Activated CD8-positive, alpha-beta memory T cell treated with anti-CD3 and anti-CD28 coated beads, Interleukin-2, amount 50 U/mL, for 4 hours (primary cell): ENCODE results near the gene DVL3.

Experiments used
- DNase-seq: peaks from one replicate; pipeline ENCODE4 v3.0.0-alpha.2; 2020

Gene DVL3

DNA sequence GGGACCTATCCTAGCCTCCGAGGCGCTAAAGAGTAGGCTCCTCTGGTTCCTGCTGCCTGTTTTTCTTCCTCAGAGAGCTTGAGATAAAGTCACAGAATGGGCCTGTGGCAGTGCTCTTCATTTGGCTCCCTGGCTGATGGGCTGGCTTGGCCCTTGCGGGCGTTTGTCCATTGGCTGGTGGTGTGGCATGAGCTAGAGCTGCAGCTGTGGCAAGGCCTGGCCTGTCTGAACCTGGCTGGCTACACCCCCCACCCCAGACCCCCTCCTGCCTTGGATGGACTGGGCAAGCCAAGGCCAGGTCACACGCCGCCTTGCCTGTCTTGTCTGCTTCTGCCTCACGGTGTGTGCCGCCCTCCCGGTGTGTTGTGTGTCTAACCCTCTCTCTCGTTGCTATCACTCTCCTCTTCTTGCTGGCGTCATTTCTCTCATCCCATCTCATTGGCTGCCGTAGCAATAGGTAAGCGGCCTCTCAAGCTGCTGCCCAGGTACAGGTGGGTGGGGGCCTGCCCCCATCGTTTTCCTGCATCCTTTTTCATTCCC is 22.7 kb downstream of the DVL3 start:
- DNase-seq: no peak

DNA sequence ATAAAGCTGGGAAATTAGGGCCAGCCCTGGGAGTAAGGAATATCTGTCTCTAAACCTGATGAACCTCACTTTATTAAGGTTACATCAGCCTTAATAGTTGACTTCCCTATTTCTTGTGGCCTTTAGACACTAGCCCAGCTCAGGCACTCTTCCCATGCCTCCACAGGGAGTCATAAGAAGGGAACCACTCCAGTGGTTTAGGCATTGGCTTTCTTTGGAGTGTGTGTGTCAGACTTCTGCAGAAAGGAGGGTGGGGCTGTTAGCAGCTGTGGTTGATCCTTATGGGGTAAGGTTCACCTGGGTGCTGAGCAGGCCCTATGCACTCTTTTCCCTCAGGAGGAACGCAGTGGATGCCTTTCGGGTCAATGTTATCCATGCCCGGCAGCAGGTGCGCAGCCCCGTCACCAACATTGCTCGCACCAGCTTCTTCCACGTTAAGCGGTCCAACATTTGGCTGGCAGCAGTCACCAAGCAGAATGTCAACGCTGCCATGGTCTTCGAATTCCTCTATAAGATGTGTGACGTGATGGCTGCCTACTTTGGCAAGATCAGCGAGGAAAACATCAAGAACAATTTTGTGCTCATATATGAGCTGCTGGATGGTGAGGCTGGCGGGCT is 23.5 kb downstream of the DVL3 start:
- DNase-seq: no peak

DNA sequence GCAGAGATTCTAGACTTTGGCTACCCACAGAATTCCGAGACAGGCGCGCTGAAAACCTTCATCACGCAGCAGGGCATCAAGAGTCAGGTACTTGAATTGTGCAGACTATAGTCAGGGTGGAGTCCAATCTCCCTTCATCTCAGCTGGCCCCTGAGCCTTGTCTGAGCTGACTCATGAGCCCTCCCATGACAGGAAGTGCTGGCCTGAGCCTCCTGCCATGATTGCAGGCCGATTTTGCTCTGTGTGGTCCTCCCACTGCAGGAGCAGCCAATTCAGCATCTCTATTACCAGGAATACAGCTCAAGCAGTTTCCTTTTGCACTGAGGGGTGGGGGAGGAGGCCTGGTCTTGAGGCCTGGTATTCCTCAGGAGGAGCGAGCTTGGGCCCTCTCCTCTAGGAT is 25.0 kb downstream of the DVL3 start:
- no peak for DNase-seq

DNA sequence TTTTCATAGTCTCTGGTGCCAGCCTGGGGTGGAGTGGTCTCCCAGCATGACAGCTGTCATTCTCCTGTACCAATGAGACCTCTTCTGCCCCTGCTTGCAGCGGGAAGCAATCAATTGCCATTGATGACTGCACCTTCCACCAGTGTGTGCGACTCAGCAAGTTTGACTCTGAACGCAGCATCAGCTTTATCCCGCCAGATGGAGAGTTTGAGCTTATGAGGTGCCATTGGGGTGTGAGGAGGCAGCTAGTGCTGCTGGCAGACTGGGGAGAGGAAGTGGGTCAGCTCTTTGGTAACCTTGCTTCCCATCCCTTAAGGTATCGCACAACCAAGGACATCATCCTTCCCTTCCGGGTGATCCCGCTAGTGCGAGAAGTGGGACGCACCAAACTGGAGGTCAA is 26.4 kb downstream of the DVL3 start:
- DNase-seq: no peak

DNA sequence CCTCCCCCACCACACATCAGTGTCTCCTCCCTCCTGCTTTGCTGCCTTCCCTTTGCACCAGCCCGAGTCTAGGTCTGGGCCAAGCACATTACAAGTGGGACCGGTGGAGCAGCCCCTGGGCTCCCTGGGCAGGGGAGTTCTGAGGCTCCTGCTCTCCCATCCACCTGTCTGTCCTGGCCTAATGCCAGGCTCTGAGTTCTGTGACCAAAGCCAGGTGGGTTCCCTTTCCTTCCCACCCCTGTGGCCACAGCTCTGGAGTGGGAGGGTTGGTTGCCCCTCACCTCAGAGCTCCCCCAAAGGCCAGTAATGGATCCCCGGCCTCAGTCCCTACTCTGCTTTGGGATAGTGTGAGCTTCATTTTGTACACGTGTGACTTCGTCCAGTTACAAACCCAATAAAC is 28.5 kb downstream of the DVL3 start:
- no peak for DNase-seq

DNA sequence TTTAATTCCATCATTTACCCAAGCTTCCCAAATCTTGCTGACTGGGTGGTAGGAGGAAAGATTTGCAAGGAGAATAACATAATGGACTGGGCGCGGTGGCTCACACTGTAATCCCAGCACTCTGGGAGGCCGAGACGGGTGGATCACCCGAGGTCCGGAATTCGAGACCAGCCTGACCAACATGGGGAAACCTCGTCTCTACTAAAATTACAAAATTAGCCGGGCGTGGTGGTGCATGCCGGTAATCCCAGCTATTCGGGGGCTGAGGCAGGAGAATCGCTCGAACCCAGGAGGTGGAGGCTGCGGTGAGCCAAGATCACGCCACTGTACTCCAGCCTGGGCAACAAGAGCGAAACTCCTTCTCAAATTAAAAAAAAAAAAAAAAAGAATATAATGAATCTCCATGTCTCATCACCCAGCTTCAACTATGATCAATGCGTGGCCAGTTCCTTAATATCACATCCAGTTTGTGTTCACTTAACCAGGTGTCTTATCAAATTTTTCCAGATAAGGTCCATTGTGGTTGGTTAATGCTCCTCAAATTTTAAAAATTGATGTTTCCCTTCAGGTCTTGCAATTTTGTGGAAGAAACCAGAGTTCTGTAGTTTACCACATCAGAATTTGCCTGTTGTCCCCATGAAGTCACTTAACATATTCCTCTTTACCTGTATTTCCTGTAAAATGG is 29.5 kb downstream of the DVL3 start:
- no peak for DNase-seq

DNA sequence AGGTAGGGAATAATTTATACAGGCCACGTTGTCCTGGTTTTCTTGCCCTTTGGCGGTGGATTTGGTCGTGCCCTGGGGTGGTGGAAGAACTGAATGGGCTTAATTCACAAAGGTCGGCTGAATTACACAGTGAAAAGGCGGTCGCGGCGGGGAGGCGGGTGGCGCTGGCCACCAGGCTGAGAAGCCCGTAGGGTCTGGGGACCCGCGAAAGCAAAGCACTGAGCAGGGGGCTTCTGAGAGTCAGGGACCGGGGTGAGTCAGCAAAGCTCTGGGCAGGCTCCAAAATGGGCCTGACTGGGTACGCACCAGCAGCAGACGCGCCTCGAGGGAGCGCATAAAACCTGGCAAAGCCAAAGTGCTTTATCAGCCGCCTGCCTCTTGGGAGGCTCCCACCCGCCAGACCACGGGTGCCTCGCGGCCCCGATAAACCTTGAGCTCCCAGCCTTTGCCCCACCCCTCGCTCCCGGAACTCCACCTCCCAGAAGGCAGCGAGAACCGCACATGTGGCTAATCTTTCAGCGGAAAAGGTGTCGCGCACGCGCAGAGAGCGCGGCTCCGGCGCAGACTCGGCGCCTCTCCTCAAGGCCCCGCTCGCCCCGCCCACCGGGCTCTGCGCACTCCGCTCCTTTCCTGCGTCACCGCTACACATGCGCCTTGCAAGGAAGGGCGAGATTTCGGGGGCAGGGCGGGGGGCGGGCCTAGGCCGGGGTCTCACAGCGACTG is 30.4 kb downstream of the DVL3 start:
- peak; percentile 99 for DNase-seq

DNA sequence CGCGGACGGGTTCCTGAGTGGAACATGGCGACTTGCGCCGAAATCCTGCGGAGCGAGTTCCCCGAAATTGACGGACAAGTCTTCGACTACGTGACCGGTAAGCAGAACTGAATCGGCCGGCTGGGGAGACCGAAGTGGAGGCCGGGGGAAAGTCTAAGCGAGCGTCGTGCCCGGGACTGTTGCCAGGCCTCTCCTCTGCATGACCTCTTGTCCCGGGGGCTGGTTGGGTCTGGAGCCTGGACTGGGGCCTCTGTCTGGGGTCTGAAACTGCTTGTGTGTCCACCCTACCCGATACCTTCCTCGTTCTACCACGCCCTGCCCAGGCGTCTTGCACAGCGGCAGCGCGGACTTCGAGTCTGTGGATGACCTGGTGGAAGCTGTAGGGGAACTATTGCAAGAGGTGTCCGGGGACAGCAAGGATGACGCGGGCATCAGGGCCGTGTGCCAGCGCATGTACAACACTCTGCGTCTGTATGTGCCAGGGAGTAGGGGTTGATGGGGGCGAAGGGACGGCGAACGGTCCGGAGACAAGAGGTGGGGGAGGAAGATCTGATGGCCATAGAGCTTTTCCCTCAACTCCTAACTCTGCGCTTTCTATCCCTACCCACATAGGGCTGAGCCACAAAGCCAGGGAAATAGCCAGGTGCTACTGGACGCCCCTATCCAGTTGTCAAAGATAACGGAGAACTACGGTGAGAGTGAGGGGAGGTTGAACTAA is 31.2 kb downstream of the DVL3 start, which contains the start of gene ABCF3:
Gene ABCF3, plus strand, starts transcription at position 16 of the 718 bp plus-strand sequence. Its CDS starts 9 bp downstream, at position 25.
- no peak for DNase-seq

DNA sequence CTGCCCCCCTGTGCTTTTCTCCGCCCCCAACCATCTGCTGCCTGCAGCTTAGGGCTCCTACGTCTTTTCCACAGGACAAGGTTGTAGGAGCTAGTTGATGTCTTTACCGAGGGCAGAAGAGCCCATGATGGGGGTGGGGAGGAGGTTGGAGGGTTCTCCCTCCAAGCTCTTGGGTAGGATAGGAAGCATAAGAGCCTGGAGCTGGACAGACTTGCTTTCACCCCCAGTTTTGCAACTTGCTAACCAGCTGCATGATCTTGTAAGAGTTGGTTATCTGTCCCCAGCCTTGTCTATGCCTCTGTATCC is 31.7 kb downstream of the DVL3 start:
- no peak for DNase-seq

DNA sequence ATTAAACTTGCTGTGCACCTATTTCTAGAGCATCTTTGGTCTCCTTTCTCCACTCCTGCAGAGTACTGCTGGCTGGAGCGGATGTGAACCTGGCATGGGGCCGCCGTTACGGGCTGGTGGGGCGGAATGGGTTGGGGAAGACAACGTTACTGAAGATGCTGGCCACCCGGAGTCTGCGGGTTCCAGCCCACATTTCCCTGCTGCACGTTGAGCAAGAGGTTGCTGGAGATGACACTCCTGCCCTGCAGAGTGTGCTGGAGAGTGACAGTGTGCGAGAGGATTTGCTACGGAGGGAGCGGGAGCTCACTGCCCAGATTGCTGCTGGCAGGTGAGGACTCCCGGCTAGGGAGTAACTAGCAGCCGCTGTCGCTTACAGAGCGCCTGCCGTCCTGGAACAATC is 32.9 kb downstream of the DVL3 start:
- DNase-seq: no peak

DNA sequence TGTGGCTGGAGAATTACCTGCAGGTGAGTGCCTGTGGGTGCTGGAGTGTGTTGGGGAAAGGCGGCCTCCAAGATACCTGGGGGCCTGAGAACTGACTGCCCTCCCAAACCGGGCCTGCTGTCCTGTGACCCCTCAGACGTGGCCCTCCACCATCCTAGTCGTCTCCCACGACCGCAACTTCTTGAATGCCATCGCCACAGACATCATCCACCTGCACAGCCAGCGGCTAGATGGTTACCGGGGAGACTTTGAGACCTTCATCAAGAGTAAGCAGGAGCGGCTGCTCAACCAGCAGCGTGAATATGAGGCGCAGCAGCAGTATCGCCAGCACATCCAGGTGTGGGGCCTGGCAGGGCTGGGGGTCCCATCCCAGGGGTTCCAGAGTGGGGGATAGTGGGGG is 34.2 kb downstream of the DVL3 start:
- DNase-seq: no peak

DNA sequence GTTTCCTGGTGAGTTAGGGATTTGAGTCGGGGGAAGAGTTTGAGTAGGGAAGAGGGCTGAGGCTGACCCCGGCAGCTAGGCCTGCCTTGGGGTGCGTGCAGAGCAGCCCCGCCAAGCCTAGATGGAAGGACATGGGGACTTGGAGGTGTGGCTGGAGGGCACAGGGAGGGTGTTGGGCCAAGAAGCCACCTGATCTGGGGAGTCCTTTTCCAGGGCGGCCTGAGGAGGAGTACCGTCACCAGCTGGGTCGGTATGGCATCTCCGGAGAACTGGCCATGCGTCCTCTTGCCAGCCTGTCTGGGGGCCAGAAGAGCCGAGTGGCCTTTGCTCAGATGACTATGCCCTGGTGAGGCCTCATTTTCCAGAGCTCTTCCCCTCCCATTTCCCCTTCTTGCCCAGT is 37.7 kb downstream of the DVL3 start:
- DNase-seq: no peak

DNA sequence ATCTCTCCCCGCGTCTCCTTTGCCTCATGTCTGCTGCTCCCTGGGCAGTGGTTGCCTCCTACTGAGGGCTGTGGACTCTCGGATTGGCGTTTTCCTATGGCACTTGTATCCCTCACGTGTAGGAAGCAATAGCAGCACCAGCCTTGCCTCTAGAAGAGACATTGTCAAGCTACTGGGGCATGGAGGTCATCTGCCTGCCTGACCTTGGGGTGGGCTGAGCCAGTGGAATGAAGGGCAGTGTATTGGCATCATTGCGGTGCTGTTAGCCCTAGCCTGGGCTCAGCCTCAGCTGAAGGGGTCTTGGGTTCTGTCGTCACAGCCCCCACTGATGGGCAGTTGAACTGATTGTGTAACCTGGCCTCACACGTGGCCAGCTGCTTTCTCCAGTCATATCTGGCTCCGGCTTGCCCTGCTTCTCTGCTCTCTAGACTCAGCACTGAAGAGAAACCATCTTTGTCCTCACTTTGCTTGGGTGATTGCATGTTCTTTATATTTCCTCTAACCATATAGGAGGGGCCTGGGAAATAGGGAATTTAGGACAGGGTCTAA is 38.9 kb downstream of the DVL3 start:
- no peak for DNase-seq

DNA sequence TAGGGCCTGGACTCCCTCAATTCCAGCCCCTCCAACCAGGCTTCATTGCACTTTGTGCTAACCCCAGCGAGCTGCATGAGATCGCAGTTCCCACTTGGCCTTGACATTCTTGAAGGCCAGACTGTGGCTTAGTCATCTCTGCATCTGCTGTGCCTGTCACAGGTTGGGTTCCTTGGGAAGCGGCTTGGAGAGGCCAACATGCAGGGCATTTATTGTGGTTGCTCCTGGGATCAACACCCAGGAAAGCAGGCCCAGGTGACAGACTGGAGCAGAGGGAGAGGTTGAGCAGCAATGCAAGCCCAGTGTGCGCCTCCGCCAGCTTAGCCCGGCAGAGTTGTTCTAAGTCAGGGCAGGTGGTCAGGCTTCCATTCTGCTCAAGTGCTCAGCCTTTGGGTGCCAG is 41.4 kb downstream of the DVL3 start:
- DNase-seq: no peak

DNA sequence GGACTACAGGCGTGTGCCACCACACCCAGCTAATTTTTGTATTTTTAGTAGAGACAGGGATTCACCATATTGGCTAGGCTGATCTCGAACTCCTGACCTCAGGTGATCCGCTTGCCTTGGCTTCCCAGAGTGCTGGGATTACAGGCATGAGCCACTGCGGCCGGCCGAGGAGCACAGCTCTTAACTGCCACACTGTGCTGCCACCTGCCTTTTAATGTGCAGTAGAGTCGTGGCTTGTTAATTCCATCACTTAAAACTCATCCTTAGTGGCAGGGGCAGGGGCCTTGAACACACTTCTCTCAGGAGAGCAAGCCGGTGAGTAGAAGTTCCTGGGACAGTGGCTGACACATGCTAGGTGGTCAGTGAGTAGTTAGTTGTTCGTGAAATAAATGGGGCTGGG is 43.3 kb downstream of the DVL3 start:
- DNase-seq: no peak

DNA sequence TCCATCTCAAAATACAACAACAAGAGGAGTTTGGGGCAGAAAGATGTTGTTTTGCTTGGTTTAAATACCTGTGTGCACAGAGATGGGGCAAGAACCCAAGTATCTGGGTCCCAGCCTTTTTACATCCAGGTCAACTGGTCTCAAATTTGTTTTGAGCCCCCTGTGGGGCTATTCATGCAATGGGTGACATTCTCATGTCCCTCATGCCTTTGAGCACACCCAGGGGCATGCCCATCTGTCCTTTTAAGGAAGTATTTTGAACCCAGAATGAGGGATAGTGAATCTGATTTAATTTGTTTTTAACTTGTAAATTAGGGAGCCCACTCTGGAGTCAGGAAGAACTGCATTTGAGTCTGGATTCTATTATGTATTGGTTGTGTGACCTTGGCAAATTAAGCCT is 45.6 kb downstream of the DVL3 start:
- no peak for DNase-seq

DNA sequence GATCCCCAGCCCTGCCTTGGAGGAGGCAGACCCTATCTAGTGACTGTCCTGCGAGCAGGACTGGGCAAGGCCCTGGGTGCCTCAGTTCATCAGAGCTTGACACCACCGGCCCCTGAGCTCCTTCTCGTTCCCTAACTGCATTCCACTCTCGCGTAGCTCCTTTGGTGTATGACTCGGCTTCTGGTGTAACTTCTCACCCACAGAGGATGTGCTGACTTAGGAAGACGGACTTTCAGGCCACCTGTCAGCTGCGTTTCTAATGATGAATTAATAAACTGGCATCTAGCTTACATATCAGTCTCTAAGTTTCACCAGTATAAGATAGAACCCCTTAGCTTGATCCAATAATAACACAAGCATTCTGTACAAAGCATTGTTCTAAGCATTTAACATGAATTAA is 48.3 kb downstream of the DVL3 start:
- DNase-seq: no peak

DNA sequence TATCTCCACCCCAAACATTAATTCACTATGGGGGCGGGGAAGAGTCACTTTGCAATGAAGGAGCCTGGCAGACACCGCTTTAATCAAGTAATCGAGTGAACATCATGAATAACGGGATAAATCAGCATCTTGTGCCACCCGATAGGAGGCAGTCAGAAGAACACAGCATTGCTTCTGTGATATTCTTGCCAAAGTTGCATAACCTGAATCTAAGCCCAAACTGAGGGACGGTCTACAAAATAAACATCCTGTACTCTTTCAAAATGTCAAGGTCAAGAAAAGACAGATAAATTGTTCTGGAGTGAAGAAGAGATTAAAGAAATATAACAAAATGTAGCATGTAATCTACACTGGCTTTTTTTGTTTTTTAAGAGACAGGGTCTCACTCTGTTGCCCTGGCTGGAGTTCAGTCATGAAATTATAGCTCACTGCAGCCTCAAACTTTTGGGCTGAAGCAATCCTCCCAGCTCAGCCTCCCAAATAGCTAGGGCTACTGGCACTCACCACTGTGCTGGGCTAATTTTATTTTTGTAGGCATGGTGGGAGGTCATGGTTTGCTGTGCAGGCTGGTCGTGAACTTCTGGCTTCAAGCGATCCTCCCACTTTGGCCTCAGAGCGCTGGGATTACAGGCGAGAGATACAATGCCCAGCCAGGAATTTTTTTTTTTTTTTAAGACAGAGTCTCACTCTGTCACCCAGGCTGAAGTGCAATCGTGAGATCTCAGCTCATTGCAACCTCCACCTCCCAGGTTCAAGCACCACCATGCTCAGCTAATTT is 54.2 kb downstream of the DVL3 start:
- DNase-seq: no peak

DNA sequence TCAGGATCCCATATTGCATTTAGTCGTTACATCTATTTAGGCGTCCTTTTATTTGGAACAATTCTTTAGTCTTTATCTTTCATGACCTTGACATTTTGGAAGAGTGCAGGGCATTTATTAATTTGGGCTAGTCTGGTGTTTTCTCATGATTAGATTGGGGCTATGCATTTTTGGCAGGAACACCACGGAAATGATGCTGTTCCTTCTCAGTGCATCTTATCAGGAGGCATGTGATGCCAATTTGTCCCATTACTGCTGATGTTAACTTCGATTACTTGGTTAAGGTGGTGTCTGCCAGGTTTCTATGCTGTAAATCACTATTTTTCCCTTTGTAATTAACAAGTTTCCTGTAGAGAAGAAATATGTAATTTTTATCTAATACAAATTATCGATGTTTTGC is 56.1 kb downstream of the DVL3 start:
- DNase-seq: no peak

DNA sequence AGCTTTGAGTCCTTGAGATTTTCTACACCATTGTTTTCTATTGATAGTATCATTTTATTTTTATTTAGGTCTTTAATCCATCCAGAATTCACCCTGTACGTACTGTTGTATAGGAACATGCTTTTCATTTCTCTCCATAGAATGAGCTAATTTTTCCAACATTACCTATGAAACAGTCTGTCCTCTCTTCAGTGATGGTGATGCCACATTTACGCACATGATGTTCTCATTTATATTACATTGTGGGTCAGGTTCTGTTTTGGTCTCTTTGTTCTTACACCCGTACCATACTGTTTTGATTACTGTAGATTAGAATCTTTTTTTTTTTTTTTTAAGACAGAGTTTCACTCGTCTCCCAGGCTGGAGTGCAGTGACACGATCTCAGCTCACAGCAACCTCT is 56.5 kb downstream of the DVL3 start:
- DNase-seq: no peak

DNA sequence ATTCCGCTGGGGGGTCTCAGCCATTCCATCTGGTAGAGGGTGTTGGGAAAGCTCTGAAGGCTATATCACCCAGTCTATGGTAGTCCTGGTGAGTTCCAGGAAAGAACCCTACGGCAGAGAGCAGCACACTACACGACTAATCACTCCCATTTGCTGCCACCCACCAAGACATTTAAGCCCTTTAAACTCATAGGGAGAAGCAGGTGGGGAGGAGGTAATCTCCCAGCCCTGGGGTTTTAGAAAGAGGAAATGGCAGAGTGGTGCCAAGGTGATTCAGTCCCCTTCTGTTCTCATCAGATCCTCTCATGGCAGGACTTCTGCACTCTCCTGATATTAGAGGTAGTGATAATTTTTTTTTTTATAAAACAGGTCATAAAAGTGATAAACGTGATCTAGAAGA is 63.6 kb downstream of the DVL3 start:
- no peak for DNase-seq

DNA sequence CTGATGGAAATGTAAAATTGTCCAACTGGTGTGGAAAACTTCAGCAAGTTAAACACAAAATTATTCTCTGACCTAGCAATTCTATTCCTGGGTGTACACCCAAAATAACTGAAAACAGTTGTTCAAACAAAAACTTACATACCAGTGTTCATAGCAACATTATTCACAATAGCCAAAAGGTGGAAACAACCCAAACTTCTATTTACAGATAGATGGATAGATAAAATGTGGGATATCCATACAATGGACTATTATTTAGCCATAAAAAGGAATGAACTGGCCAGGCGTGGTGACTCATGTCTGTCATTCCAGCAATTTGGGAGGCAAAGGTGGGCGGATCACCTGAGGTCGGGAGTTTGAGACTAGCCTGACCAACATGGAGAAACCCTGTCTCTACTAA is 67.3 kb downstream of the DVL3 start:
- DNase-seq: no peak
